ENCODE measurements around the gene DSG3.

Gene DSG3

DNA sequence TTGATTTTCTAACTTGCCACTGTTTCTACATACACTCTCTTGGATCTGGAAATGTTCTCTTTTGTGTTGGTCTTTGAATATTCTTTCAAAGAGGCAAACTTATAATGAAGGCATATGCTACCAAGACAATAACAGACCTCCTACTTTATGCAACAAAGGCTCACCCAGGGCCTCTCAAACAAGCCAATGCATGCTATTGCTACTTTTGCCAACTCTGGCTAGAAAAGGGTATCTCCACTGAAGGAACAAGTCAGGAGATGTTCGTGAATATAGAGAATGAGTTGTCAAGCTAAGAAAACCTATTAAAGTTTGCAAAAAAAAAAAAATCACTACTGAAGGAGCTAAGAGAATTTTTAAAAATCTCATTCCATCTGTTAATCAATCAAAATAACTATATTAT, 34.5 kb downstream of the DSG3 start:
- H3K27me3 ChIP-seq (replicated peaks; ENCODE audit: insufficient read depth, low read length), result no peaks in the 10 kb centered on the region
- H3K27ac ChIP-seq (ENCODE audit: low read length), result no peak overlapping the region
- H3K4me2 ChIP-seq (ENCODE audit: low read depth, low read length), result no peak overlapping the region
- no peaks in the 10 kb centered on the region for H3K9me2 ChIP-seq (replicated peaks; ENCODE audit: insufficient read depth, low read length)
- H3K9me3 ChIP-seq (replicated peaks; ENCODE audit: insufficient read depth, low read length), result no peaks in the 10 kb centered on the region
- H3K4me3 ChIP-seq (ENCODE audit: low read length), result no peak overlapping the region
- TF ChIP-seq, protein P1, sequence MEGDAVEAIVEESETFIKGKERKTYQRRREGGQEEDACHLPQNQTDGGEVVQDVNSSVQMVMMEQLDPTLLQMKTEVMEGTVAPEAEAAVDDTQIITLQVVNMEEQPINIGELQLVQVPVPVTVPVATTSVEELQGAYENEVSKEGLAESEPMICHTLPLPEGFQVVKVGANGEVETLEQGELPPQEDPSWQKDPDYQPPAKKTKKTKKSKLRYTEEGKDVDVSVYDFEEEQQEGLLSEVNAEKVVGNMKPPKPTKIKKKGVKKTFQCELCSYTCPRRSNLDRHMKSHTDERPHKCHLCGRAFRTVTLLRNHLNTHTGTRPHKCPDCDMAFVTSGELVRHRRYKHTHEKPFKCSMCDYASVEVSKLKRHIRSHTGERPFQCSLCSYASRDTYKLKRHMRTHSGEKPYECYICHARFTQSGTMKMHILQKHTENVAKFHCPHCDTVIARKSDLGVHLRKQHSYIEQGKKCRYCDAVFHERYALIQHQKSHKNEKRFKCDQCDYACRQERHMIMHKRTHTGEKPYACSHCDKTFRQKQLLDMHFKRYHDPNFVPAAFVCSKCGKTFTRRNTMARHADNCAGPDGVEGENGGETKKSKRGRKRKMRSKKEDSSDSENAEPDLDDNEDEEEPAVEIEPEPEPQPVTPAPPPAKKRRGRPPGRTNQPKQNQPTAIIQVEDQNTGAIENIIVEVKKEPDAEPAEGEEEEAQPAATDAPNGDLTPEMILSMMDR (IDR thresholded peaks at IDR 0.05; ENCODE audit: low read length), result no peak
- TF ChIP-seq EZH2 (optimal IDR thresholded peaks at IDR 0.05; ENCODE audit: low read depth, low read length), result no peak
- TF ChIP-seq EZH2phosphoT487 (IDR thresholded peaks at IDR 0.05; ENCODE audit: low read length), result no peak
- H4K20me1 ChIP-seq (ENCODE audit: insufficient read depth, low read length), result no peaks in the 10 kb centered on the region
- H2AFZ ChIP-seq (ENCODE audit: low read length), result no peak overlapping the region
- no peak for DNase-seq
- no peak overlapping the region for H3K9ac ChIP-seq (ENCODE audit: low read length)
- no peaks in the 10 kb centered on the region for H3K79me2 ChIP-seq (ENCODE audit: low read length)
- H3K4me1 ChIP-seq (ENCODE audit: low read length), result no peaks in the 10 kb centered on the region
- H3K36me3 ChIP-seq (replicated peaks; ENCODE audit: insufficient read depth, low read length), result no peaks in the 10 kb centered on the region
- H3F3A ChIP-seq (ENCODE audit: insufficient read depth, low read length), result no peaks in the 10 kb centered on the region

DNA sequence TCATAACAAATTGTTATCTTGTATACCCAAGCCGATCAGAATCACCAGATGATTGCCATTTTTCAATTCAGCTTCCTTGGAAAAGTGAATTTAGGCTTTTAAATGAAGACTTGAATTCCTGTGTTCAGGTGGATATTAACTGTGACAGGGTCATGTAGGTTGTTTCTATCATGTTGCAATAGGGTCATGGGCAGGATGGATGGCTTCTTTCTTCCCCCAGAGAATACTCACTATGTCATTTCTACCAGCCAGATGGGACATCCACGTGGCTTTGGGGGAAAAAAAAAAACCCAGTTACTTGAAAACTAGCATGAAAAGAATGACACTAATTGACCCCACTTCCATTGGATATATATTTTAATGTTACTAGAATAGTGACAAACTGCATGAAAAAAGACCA, 35.9 kb downstream of the DSG3 start:
- H3K27ac ChIP-seq (ENCODE audit: low read length), result no peak overlapping the region
- no peak overlapping the region for H3K4me2 ChIP-seq (ENCODE audit: low read depth, low read length)
- DNase-seq, result no peak
- no peaks in the 10 kb centered on the region for H3K4me1 ChIP-seq (ENCODE audit: low read length)
- H3K9me2 ChIP-seq (replicated peaks; ENCODE audit: insufficient read depth, low read length), result no peaks in the 10 kb centered on the region
- H3K79me2 ChIP-seq (ENCODE audit: low read length), result no peaks in the 10 kb centered on the region
- no peak overlapping the region for H2AFZ ChIP-seq (ENCODE audit: low read length)
- no peaks in the 10 kb centered on the region for H3F3A ChIP-seq (ENCODE audit: insufficient read depth, low read length)
- no peaks in the 10 kb centered on the region for H3K27me3 ChIP-seq (replicated peaks; ENCODE audit: insufficient read depth, low read length)
- H3K36me3 ChIP-seq (replicated peaks; ENCODE audit: insufficient read depth, low read length), result no peaks in the 10 kb centered on the region
- TF ChIP-seq, protein P1 (IDR thresholded peaks at IDR 0.05; ENCODE audit: low read length), result no peak
- TF ChIP-seq EZH2 (optimal IDR thresholded peaks at IDR 0.05; ENCODE audit: low read depth, low read length) (no peak), EZH2phosphoT487 (IDR thresholded peaks at IDR 0.05; ENCODE audit: low read length) (no peak)
- H3K9me3 ChIP-seq (replicated peaks; ENCODE audit: insufficient read depth, low read length), result no peaks in the 10 kb centered on the region
- no peak overlapping the region for H3K4me3 ChIP-seq (ENCODE audit: low read length)
- no peak overlapping the region for H3K9ac ChIP-seq (ENCODE audit: low read length)
- no peaks in the 10 kb centered on the region for H4K20me1 ChIP-seq (ENCODE audit: insufficient read depth, low read length)

- Histone ChIP-seq H4K20me1 (ENCODE audit: insufficient read depth, low read length) (no peaks in the 10 kb centered on the region), H3K4me1 (ENCODE audit: low read length) (no peaks in the 10 kb centered on the region), H3K9ac (ENCODE audit: low read length) (no peak overlapping the region), H3K4me2 (ENCODE audit: low read depth, low read length) (no peak overlapping the region), H3K79me2 (ENCODE audit: low read length) (no peaks in the 10 kb centered on the region), H3K4me3 (ENCODE audit: low read length) (no peak overlapping the region), H2AFZ (ENCODE audit: low read length) (no peak overlapping the region), H3K27ac (ENCODE audit: low read length) (no peak overlapping the region), H3F3A (ENCODE audit: insufficient read depth, low read length) (no peaks in the 10 kb centered on the region), H3K36me3 (replicated peaks; ENCODE audit: insufficient read depth, low read length) (no peaks in the 10 kb centered on the region), H3K9me3 (replicated peaks; ENCODE audit: insufficient read depth, low read length) (no peaks in the 10 kb centered on the region), H3K27me3 (replicated peaks; ENCODE audit: insufficient read depth, low read length) (no peaks in the 10 kb centered on the region), H3K9me2 (replicated peaks; ENCODE audit: insufficient read depth, low read length) (no peaks in the 10 kb centered on the region)
- no peak for DNase-seq
- TF ChIP-seq, protein P1 (IDR thresholded peaks at IDR 0.05; ENCODE audit: low read length), result no peak
- TF ChIP-seq EZH2phosphoT487 (IDR thresholded peaks at IDR 0.05; ENCODE audit: low read length) (no peak), EZH2 (optimal IDR thresholded peaks at IDR 0.05; ENCODE audit: low read depth, low read length) (no peak)
Observed at GRCh38 chr18:31484461-31484860, 36.9 kb downstream of the DSG3 start.

Data from MM.1S (cell line).